NCI-H69 (cell line): ENCODE results near the gene LAG3.
A peak's percentile ranks its signal among the peaks of the same experiment; 100 is the strongest.

Source experiments
- DNase-seq: peaks from one replicate; lab custom pipeline; 2025; lab: John Stamatoyannopoulos, UW

LAG3 gene

GRCh38 chr12:6753772-6754356 is 18.5 kb upstream of the LAG3 start:
- peak; percentile 45 for DNase-seq

DNA sequence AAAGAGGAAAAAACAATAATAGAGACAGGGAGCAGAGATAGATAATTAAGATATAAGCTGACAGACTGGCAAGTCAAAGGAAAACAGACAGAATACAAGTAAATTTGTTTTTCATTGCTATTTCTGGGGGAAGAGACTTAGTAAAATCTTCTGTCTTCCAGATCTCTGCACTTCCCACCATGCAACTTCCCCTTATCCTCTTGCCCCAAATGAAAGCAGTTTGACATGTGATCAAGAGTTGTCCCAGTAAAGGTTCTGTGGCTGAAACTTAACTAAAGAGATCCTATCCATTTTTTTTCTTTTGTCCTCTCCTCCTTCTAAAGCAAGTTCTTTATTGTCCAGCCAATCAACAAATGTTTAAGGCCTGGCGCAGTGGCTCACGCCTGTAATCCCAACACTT is 17.9 kb upstream of the LAG3 start:
- no peak for DNase-seq

GRCh38 chr12:6757028-6757690 is 15.2 kb upstream of the LAG3 start:
- DNase-seq = no peak

DNA sequence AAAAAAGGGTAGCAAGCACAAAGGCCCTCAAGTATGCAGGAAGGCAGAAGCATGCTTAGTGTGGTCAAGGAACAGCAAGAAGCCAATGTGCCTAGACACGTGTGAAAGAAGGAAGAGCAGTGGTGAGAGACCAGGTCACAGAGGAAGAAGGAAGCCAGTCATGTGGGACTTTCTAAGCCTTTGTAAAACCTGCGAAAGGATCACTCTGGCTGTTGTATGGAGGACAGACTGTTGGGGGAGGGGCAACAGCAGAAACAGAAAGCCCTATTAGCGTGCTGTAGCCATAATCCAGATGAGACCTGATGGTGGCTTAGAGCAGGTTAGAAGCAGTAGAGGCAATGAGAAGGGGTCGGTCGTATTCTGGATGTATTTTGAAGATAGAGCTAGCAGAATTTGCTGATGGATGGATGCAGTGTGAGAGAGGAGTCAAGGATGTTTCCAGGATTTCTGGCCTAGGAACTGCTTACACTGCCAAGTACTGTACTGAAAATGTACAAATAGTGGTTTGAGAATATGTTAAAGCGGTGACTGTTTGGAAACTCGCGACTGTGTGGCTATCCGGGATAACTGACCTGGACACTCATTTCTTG is 13.7 kb upstream of the LAG3 start:
- no peak for DNase-seq

DNA sequence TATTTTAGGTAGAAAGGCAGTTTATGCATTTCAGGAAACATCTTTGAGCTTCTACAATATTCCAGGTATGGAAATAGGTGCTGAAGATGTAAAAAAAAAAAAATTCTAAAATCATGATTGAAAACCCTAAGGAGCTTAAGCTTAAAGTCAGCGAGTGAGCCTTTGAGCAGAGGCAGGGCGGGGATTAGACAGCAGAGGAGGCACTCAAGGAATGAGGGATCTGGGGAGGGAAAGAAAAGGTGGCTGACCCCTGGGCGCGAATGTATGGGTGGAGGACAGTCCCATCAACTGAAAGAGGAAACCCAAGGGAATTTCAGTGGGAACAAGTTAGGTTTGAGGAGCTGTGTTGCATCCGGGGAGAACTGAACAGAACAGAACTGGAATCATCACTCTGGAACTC is 12.6 kb upstream of the LAG3 start:
- DNase-seq = no peak

DNA sequence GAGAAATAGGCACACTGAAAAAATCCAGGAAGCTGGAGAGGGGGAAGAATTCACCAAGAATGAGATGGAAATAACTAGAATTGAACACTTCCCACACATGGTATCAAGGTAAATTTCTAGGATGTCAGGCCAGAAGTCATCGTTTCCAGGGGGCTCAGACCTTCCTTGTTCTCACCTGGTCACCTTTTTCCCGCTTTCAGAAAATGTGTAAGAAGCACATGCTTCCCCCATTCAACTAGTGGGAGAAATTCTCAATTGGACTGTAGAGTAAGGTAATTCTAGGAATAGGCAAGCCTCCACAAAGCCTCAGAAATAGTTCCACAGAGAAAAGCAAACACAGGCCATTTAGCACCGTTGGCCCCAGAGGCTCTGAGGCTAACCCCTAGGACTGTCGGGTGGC is 8.9 kb upstream of the LAG3 start:
- DNase-seq = no peak

GRCh38 chr12:6764011-6764828 is 8.1 kb upstream of the LAG3 start:
- DNase-seq = peak; percentile 100

GRCh38 chr12:6765048-6765633 is 7.2 kb upstream of the LAG3 start:
- peak; percentile 87 for DNase-seq

- peak; percentile 99 for DNase-seq
Observed at GRCh38 chr12:6765634-6766581, 6.4 kb upstream of the LAG3 start, which contains the start of gene PTMS. Gene PTMS (plus strand): TSS chr12:6766363. CDS start chr12:6766706, 343 bp downstream.

DNA sequence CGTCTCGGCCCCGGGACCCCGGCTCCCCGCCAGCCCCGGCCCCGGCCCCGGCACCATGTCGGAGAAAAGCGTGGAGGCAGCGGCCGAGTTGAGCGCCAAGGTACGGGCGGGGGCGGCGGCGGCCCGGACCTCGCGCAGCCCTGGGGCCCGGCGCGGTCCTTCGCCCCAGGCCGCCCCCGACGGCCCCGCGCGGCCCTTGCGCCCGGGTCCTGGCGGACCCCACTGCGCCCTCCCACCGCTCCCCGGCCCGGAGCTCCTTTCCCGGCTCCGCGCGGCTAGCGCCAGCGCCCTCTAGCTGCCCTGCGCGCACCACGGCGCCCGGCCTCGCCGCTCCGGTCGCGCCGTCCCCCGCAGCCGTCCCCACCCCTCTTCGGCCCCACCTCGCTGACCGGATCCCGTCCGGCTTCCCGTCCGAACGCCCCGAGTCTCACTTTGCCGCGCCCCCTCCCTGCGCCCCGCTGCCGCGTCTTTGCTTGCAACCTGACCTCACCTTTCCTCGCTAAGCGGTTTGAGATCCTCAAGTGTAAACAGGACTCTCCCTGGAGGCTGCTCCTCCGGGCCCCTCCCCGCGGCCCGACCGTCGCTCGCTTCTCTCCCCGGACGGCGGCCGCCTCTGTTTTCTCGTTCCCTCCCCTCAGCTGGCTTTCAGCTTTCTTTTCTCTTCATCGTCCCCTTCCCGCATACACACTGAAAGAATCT is 5.5 kb upstream of the LAG3 start:
- DNase-seq = peak; percentile 83

DNA sequence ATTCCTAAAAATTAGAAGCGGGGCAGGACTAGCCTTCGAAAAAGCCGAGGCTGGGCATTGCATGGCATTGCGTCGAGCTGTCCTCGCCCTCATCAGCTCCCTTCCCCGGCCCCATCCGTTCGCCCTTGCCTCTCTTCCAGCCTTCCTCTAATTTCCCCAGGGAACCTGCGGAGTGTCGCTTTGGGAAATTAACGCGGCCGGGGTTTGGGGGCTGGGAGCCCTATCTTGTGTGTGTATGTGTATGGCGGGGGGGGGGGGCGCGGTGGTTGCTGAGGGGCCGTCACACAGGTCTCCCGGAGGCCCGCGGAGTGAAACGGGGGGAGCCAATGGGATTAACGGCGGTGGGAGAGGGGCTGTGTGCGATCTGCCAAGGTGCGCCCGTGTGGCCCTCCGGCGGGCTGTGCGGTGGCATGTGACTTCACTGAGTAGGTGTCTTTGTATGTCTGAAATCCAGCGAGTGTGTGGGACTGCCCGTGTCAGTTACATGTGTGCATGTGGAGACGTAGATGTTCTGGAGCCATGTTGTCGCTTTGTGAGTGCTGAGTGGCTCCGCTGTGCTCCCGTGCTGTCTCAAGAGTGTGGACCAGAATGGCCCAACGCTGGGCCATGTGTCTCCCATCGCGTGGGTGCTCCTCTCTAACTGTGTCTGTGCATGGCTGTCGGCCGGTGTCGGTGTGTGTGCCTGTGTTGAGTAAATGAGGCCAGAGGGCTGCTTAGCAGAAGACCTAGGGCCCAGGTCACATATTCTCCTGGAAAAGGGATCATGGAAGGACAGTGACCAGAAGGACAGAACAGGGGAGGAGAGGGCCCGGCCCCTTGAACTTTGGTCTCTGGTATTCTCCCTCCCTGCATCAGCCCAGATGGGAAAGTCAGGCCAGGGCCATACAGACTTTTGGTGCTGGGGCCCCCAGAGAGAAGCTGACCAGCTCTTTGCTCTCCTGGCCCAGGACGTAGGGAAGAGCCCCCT is 4.7 kb upstream of the LAG3 start:
- peak; percentile 65 for DNase-seq

GRCh38 chr12:6768437-6768914 is 3.8 kb upstream of the LAG3 start:
- DNase-seq = peak; percentile 55

- DNase-seq = peak; percentile 71
Observed at GRCh38 chr12:6768990-6769389, 3.3 kb upstream of the LAG3 start.

- DNase-seq = no peak
Observed at GRCh38 chr12:6769666-6770065, 2.7 kb upstream of the LAG3 start.

- no peak for DNase-seq
Observed at GRCh38 chr12:6770094-6770493, 2.2 kb upstream of the LAG3 start.

GRCh38 chr12:6770600-6770999 is 1.7 kb upstream of the LAG3 start:
- no peak for DNase-seq

- DNase-seq = no peak
Observed at GRCh38 chr12:6771091-6771495, 1.2 kb upstream of the LAG3 start.

DNA sequence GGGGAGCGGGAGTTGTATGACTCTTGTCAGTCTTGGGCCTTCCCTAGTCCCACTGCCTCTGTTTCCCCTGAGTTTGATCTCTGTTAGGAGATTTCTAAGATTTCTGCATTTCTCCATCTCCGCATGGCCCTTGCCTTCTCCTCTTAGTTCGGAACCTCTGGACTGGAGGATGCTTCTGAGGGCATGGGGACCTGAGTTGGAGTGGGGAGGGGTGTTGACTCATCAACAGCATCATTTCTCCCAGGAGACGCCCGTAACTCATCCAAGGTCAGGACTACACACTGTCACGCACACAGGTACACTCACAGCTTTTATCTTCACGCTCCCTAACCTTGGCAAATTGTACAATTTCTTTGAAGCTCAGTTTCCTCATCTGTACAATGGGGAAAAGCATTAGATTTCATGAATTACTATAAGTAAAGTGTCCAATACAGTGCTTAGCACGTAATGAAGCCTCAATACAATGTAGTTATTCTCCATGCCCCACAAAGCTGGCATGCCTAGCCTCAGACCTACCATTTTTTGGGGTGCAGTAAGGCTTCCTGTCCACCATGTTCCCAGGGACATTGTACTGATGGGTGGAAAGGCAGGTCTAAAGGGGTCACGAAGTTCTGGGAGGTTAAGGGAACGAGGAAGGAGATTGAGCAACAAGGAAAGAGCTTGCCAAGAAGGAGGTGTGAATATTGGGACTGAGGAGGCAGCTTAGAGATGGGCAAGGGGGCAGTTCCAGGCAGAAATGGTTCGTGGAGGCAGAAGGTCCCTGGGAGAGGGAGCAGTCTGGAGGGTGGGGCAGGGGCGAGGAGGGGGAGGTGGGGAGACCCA is 600 bp upstream of the LAG3 start:
- no peak for DNase-seq
